NCI-H524 (cell line): ENCODE measurements around the gene HELZ.
"Not testable (repeated sequence)": the region's sequence is repeated elsewhere in the genome, so short reads cannot be mapped to it uniquely, and the experiment has no call there.

ENCODE experiments used
- DNase-seq, 2 experiments: peaks; one replicate each; lab custom pipeline; 2025; lab: John Stamatoyannopoulos, UW

Gene HELZ

DNA sequence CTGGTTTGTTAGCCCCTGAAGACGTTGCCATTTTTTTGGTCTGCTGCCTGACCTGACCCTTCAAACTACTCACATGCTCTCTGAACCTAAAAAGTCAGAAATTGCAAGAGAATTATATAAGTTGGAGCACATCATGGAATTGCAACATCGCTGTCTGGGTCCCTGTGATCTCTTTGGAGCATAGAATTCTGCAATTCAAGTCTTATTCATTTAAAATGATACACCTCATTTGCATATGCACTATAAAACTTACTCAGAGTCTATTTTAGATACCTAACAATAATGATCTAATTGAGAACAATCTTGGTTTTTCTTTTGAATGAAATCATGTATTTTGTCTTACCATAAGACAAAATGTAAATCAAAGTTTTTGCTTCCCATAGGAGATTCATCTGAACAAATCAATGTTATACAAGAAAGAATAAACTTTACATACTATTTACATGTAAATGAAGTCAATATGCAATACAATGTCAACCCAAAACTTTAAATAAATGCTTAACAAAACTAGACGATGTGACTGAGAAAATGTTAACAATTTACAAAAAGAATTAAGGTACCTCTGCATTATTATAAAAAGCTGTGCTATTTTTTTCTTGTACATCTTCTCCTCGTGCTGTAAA, 99.7 kb downstream of the HELZ start:
- DNase-seq, result no peak

DNA sequence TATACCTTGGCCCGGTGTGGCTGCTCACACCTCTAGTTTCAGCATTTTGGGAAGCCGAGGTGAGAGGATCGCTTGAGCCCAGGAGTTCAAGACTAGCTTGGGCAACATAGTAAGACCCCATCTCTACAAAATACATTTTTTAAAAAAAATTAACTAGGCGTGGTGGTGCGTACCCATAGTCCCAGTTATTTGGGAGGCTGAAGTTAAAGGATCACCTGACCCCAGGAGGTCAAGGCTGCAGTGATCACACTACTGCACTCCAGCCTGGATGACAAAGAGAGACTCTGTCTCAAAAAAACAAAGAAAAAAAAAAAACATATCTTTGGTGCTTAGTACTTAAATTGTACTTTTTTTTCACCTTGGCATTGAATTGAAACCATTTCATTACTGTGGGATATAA, 101.7 kb downstream of the HELZ start:
- no peak for DNase-seq

- not testable (repeated sequence) for DNase-seq
Observed at GRCh38 chr17:67142030-67142429, 103.0 kb downstream of the HELZ start.

DNA sequence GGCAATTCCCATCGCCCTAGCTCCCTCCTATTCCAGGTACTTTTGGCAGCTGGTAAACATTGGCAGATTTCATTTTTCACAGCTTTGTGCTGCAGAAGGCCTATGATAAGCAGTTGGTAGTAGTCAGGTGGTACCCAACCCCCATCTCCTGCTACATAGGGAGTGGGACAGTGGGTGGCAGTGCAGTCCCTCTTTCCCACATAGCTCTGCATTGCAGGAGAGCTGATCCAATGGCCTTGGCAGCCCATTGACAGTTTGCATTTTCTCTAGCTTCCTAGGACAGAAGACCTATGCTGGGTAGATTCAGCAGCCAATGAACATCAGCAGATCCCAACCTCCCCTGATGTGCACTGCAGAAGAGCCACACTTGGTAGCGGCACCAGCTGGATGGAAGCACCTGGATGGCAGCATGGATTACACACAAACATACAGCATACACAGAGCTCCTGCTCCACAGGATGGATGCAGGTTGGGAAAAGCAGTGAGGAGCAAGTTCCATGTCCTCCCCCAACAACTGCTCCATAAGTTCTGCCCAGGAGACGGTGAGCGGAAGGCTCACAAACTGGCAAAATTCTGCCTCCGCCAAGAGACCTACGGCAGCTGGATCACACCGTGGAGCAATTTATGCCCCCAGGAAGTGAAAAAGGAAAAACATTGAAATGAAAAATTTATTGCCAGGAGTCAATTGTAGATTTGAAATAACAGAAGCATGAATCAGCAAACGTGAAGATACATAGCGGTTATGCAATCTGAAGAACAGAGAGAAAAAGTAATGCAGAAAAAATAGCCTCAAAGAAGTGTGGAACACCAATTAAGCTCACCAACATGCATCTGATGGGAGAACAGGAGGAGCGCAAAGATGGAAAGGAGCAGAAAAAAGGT, 105.0 kb downstream of the HELZ start:
- DNase-seq, result no peak

DNA sequence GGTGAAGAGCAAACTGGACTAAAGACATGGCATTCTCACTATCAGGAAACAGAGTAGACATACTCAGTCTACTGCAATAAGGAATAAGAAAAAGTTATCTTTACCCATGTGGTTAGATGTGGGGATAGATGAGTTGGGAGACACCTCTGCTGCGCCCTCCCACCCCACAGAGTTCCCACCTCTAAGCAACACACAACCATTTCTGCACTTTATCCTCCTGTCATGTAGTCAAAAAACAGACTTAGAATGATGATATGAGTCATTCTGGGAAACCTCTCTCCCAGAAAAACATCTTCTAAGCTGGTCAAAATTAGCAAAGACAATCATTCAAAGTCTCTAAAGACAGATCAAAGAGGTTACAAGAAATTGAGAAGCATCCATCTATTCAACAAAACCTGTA, 105.7 kb downstream of the HELZ start:
- no peak for DNase-seq

DNA sequence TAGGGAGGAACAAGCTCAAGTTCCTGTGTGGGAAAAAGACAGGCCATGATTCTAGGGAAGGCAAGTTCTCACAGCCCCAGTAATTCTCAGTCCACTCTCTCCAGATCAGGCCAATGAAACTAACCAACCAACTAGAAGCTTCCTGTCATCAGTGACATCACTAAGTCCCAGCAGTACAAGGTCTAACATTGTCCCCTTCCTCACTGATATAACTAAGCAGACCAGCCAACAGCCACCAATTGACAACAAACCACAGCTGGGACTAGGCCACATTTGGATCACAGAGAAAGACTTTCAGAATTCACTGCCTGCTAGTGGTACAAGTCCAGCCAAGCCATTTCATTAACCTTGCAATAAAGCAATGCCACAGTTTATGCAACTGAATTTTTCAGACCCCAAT, 106.6 kb downstream of the HELZ start:
- no peak for DNase-seq

DNA sequence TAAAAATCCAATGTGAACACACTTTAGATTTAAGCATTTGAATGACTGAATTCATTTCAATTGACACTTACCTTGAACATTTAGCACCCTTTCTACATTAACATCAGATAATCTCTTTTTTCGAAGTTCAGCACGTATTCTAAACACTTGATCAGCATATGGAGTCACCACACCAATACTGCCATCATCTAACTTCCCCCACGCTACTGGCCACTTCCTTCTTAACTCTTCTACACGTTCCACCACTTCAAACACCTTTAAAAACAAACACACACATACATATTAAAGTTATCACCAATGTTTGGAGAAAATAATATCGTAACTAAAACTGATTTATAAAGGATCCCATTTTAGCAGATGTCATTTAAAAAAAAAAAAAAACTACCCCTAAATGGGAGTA, 107.1 kb downstream of the HELZ start:
- no peak for DNase-seq

GRCh38 chr17:67137026-67137370, 108.0 kb downstream of the HELZ start:
- no peak for DNase-seq

DNA sequence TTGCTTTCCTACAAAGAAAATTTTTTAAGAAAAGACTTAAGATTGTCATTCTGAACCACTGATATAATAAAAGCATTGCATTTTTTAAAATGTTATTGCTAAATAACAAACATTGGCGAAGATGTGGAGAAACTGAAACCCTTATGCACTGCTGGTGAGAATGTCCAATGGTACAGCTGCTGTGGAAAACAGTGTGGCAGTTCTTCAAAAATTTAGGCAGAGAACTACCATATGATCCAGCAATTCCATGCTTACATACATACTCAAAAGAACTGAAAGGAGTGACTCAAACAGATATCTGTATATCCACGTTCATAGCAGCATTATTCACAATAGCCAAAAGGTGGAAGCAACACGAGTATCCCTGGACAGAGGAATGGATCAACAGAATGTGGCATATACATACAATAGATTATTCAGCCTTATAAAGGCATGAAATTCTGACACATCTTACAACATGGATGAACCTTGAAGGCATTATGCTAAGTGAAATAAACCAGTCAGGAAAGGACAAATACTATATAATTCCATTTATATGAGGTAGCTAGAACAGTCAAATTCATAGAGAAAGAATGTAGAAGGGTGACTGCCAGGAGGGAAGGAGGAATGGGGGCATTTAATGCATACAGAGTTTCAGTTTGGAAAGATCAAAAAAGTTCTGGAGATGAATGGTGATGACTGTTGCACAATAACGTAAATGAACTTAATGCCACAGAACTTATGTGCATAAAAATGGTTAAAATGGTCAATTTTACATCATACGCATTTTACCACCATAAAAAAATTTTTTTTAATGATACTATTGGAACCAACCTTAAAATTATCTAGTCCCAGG, 108.6 kb downstream of the HELZ start:
- no peak for DNase-seq

GRCh38 chr17:67133161-67133560, 111.8 kb downstream of the HELZ start:
- no peak for DNase-seq

- no peak for DNase-seq
Observed at GRCh38 chr17:67132366-67132765, 112.6 kb downstream of the HELZ start.

GRCh38 chr17:67130768-67131167, 114.2 kb downstream of the HELZ start:
- no peak for DNase-seq

GRCh38 chr17:67129283-67129682, 115.7 kb downstream of the HELZ start:
- no peak for DNase-seq

- no peak for DNase-seq
Observed at GRCh38 chr17:67128700-67129099, 116.3 kb downstream of the HELZ start.

- no peak for DNase-seq
Observed at GRCh38 chr17:67127925-67128324, 117.1 kb downstream of the HELZ start.

DNA sequence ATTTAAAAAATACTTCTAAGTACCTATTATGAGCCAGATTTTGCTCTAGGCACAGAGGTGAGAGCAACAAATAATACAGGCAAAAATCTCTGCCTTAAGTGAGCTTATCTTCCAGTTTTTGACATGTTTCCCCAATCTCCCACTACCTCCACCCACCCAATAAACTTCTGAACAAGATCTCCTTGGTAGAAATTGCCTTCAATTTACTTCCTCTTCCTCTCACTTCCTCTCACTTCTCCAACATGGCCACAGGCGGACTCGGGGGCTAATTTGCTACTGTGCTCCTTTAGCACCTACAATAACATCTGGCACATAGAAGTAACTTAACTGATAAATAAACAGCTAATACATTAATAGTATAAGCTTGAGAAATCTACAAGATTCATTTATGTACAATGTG, 118.0 kb downstream of the HELZ start:
- DNase-seq, result no peak

DNA sequence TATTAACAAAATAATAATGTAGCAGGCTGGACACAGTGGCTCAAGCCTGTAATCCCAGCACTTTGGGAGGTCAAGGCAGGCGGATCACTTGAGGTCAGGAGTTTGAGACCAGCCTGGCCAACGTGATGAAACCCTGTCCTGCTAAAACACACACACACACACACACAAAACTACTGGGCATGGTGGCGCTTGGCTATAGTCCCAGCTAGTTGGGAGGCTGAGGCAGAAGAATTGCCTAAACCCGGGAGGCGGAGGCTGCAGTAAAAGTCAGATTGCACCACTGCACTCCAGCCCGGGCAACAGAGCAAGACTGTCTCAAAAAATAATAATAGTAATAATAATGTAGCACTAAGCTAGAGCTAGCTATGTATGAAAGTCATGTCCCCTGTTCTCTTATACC, 118.5 kb downstream of the HELZ start:
- DNase-seq, result not testable (repeated sequence)

DNA sequence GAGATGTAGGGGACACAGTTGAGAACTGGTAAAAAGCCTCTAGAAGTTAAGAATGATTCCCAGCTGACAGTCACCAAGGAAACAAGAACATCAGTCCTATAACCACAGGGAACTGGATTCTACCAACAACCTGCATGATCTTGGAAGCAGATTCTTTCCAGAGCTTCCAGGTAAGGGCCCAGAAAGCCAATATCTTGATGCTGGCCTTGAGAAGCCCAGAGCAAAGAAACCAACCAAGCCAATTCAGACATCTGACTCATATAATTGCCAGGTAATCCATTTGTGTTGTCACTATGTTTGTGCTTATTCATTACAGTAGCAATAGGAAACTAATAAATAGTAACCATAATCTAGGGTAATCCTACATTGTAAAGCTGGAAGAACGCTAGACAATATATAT, 119.1 kb downstream of the HELZ start:
- no peak for DNase-seq

- DNase-seq, result no peak
Observed at GRCh38 chr17:67125417-67125816, 119.6 kb downstream of the HELZ start.

GRCh38 chr17:67124450-67125148, 120.4 kb downstream of the HELZ start:
- no peak for DNase-seq

- no peak for DNase-seq
Observed at GRCh38 chr17:67123699-67124098, 121.3 kb downstream of the HELZ start.

DNA sequence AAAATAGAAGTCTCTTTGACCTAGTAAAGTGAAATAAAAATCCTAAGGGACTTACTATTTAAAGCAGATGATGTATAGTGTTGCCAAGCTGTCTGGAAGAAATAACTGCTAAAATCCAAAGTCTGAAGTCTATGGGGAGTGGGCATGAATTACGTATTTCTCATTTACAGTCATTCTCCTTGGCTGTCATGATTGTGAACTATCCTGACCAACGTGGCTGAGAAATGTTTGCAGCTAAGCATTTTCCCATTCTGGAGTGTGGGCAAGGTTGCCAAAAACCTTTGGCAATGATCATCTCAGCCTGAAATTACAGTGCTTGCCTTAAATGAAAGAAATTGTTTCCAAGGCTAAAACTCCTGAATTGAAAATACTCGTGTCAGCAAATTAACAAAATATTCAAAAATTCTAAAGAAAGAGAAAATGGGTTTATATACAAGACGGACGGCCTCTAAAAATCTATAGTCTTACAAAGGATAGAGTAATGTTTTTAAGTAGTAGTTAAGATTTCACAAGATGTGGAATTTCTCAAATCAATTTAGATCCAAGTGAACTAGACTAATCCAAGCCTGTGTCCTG, 123.6 kb downstream of the HELZ start:
- DNase-seq, result no peak
